ENCODE measurements around the gene PARD3B.

Gene PARD3B

DNA sequence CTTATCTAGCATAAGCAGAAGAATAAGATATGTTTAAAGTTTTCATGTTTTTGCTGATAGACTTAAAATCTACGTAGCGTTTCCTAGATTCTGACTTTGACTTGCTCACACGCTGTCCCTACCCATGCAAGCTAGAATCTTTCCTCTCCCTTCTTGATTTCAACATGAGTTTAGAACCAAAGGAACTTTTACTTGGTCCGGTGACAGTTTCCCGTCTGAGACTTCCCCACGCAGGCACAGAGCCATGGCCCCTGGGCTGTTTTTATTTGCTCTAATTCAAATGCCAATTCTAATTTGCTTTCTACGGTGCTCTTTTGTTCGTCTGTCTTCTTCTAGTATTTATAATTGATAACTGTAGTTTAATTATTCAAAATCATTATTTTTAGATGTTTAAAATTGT lies 467.7 kb downstream of the PARD3B start:
- no peak for DNase-seq (ENCODE audit: low read depth)

DNA sequence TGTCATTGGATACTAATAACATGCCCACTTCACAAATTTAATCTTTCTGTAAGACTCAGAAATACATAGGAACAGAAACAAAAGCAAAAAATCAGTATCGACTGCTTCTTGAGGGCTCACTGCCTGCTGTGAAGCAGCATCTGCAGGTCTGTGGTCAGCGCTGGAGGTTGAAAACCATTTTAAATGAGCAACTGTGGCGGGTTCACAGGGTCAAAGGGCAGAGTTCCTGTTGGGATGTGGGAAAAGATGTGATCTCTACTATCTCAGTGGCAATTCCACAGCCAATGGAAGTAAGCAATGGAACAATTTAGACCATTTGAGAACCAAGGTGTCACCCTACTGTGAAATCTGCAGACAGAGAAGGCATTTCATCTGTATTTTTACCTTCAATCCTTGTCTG lies 468.3 kb downstream of the PARD3B start:
- no peak for DNase-seq (ENCODE audit: low read depth)

DNA sequence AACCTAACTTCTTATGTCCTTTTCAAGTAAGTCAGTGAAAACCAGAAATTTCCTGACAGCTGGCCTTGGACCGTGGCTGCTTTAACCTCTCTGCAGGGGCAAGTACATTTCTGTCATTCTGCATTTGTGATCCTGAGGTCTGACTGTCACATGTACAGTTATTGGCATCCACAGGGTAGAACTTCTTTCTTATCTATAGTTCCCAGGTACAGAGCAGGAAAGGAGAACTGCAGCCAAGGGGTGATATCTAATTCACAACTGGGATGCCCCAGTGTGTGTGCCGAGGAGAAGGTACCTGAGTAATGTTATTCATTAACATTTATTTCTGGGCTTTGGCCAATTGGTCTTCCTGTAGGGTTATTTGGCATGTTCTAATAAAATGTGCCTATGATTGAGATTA lies 468.9 kb downstream of the PARD3B start:
- DNase-seq (ENCODE audit: low read depth), result no peak

DNA sequence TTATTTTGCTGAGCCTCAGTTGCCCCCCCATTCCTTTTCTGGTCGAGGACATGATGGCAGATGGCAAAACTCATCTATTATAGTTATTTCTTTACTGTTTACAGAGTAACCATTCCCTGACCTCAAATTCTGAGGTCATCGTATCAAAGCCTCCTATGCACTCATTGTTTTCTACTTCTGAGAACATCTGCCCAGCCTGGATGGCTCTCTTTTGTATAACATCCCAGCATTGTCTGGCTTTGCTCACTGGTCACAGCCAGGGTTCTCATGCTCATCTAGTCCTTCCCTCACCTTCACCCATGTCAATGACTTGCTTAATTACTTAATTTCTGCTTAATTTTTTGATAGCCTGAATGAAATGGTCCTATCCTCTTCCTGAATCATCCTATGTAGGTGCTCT lies 472.1 kb downstream of the PARD3B start:
- DNase-seq (ENCODE audit: low read depth), result no peak

DNA sequence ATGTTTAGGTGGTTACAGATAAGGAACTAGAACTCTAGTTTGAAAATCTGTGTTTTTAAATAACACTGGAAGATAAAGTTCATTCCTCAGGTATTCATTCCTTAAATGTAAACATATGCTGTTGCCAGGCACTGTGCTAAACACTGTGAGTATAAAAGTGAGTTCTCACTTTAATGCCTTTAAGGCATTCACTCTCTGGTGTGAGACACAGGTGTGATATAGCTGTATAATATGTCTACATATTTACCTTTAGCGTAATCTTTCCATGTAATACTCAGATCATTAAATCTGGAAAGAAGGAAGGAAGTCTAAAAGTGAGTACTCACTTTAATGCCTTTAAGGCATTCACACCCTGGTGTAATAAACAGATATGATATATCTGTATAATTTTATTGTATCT lies 472.6 kb downstream of the PARD3B start:
- no peak for DNase-seq (ENCODE audit: low read depth)

DNA sequence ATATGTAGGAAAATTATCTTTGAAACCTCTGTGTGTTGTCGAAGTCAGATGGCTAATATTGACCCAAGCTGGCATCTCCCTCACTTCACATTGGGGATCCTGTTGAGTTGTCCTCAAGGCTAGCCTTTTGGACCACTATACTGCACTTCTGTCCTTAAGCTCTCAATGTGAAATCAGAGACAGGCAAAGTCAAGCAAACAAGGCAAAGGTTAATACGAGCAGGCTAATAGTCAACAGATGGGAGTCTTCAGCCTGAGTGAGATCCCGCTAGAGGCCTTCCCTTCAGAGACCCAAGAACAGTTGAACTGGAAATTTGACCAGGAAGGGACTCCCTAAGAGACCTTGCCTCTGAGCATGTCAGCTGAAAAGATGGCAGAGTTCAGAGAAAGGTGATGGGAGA lies 475.4 kb downstream of the PARD3B start:
- no peak for DNase-seq (ENCODE audit: low read depth)

DNA sequence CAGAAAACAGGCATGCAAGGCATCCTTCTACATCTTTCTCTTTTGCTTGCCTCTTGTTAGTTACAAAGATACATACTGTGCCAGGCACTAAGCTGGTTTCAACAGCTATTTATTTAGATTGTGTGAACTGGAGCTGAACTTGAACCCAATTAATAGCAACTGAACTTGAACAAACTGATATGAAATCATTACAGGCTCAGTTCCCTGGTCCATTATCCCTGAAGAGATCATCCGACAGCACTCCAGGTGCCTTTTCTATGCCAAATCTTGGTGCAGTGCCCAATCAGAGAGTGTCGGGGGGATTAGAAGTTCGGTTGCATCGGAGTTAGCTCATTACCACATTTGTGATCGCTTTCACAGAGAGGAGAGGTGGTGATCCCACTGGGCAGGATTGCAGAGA lies 477.6 kb downstream of the PARD3B start:
- DNase-seq (ENCODE audit: low read depth), result no peak

- DNase-seq (ENCODE audit: low read depth), result no peak
Observed at GRCh38 chr2:205024822-205025518, 479.7 kb downstream of the PARD3B start.

- no peak for DNase-seq (ENCODE audit: low read depth)
Observed at GRCh38 chr2:205025580-205026240, 480.4 kb downstream of the PARD3B start.

- no peak for DNase-seq (ENCODE audit: low read depth)
Observed at GRCh38 chr2:205030695-205031094, 485.4 kb downstream of the PARD3B start.

GRCh38 chr2:205032093-205032551 lies 486.8 kb downstream of the PARD3B start:
- DNase-seq (ENCODE audit: low read depth), result no peak

DNA sequence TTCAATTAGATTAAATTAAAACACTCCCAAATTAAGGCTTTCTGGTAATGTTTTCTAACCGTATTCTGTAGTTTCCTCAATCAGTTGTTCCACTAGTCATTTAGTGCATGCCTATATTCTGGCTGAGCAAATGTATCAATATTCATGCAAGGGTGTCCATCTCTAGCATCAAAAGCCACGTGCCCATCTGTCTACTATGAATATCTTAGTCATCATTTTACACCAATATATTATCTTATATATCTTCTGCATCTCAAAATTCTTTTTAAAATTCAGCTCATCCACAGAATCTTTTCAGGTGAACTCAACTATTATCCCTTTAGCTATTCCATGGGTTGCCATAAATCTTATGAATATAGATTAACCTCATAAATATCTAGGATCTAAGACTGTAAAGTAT lies 488.2 kb downstream of the PARD3B start:
- no peak for DNase-seq (ENCODE audit: low read depth)

GRCh38 chr2:205034034-205034433 lies 488.8 kb downstream of the PARD3B start:
- no peak for DNase-seq (ENCODE audit: low read depth)

GRCh38 chr2:205040323-205040722 lies 495.0 kb downstream of the PARD3B start:
- no peak for DNase-seq (ENCODE audit: low read depth)

GRCh38 chr2:205041472-205042130 lies 496.3 kb downstream of the PARD3B start:
- DNase-seq (ENCODE audit: low read depth), result no peak

- DNase-seq (ENCODE audit: low read depth), result no peak
Observed at GRCh38 chr2:205043285-205043684, 498.0 kb downstream of the PARD3B start.

DNA sequence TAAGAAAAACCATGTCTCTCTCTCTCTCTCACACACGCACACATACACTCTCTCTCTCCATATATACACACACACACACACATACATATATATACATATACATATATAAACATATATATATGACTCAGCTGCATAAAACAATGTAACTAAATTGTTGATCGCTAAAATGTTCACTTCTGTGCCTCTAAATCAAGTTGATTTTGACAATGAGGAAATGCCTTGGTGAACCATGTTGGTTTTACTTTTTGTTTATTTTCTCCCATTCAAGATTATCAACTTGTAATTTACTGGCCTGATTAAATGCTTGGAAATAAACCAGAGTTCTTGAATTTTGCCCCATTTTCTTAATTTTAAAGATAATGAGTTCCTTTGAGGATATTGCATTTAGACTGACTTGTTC lies 500.4 kb downstream of the PARD3B start:
- DNase-seq (ENCODE audit: low read depth), result no peak

GRCh38 chr2:205047273-205047839 lies 502.1 kb downstream of the PARD3B start:
- DNase-seq (ENCODE audit: low read depth), result no peak

DNA sequence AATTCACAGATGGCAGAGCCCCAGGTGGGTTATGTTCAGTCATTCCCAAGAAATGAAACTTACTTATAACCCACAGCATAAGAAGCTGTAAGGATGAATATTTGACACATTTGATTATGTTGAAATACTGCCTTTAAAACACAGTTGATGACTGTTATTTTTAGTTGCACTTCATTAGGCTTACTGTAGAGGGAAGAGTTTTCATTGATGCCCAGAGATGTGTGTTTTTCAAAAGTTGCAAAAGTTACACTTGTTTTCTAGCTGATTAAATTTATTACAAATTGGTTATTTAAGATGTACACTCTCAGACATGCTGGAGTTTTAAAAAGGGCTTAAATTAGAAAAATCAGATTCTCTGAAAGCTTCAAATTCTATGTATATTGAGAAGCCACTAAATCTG lies 506.1 kb downstream of the PARD3B start:
- DNase-seq (ENCODE audit: low read depth), result no peak

GRCh38 chr2:205052781-205053180 lies 507.5 kb downstream of the PARD3B start:
- DNase-seq (ENCODE audit: low read depth), result no peak

- DNase-seq (ENCODE audit: low read depth), result no peak
Observed at GRCh38 chr2:205053827-205054410, 508.6 kb downstream of the PARD3B start.

DNA sequence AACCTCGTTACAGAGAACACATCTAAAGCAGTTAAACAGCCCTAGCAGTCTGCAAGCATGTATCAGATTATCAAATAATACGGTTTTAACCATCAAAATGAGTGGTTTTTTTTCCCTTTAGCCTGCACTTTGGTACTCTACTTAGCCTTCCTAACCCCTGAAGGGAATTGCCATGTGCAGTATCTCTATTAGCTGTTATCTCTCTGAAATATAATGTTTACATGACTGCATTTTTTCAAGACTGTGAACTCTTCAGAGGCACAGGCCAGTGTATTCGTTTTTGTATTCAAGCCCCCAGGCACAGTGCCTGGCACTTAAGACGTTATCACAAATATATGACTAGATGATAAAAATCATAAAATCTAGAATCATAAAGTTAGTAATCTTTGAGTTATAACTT lies 509.5 kb downstream of the PARD3B start:
- no peak for DNase-seq (ENCODE audit: low read depth)

DNA sequence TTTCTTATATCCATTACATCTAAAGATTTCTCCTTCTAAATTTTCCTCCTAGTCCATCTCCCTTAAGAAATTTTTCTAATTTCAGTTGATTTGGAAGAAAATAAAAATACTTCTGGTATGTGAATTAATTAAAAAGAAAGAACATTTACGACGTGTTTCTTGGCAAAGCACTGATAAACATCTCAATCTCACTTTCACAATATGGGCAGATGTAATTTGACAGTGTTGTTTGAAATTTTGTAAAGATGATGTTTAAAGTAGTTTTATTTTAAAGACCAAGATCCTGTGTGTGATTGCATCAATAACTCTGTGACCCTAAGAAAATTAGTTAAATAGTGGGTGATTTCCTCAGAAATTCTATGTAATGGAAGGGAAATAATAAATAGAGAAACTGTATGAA lies 510.0 kb downstream of the PARD3B start:
- no peak for DNase-seq (ENCODE audit: low read depth)

Measured in activated T-cell treated with anti-CD3 and anti-CD28 coated beads for 1 hour (primary cell).